Measurements from ENCODE around the gene LDLRAD3.

Gene LDLRAD3

GRCh38 chr11:36071917-36072500 lies 128.1 kb downstream of the LDLRAD3 start:
- no peak for DNase-seq (ENCODE audit: low read depth)
- TF ChIP-seq, protein P1, sequence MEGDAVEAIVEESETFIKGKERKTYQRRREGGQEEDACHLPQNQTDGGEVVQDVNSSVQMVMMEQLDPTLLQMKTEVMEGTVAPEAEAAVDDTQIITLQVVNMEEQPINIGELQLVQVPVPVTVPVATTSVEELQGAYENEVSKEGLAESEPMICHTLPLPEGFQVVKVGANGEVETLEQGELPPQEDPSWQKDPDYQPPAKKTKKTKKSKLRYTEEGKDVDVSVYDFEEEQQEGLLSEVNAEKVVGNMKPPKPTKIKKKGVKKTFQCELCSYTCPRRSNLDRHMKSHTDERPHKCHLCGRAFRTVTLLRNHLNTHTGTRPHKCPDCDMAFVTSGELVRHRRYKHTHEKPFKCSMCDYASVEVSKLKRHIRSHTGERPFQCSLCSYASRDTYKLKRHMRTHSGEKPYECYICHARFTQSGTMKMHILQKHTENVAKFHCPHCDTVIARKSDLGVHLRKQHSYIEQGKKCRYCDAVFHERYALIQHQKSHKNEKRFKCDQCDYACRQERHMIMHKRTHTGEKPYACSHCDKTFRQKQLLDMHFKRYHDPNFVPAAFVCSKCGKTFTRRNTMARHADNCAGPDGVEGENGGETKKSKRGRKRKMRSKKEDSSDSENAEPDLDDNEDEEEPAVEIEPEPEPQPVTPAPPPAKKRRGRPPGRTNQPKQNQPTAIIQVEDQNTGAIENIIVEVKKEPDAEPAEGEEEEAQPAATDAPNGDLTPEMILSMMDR (IDR thresholded peaks at IDR 0.05; ENCODE audit: low read length, missing control alignments) = no peak
- no peak overlapping the region for H3K4me3 ChIP-seq (replicated peaks; ENCODE audit: low read depth, low read length)

DNA sequence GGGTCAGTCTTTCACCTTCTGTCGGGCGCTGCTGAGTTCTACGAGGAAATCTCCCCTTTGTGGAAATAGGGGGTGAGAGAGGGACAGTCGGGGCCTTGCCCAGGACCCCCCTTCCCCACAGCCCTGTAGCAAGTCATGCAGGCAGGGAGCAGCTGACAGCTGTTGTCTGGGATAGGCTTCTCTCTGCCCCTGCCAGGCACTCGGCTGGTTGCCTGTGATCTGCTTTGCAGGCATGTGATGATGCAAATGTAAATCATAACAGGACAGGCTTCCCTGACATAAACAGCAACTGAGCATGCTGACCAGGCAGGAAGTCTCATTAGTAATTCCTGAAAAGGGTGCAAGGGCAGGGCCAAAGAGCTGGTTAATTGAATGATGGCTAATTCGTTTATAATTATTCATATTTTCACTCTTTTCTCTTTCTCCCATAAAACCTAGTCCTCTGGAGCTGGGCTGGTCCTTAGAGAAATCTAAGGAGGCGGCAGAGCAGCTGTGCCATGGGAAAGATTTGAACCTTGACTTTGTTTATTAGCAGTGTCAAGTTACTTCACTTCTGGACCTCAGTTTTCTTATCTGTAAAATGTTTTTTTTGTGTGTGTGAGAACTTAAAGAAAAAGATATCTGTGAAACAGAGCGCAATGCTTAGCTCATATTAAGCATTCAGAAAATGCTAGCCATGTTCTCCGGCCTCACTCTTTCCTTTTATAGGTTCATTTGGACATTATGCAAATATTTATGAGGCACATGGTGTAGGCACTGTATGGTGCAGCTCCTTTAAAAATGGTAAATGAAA lies 129.7 kb downstream of the LDLRAD3 start:
- DNase-seq (ENCODE audit: low read depth) = peak; percentile 88

GRCh38 chr11:36074941-36075431 lies 131.1 kb downstream of the LDLRAD3 start:
- DNase-seq (ENCODE audit: low read depth) = peak; percentile 92
- no peak overlapping the region for H3K4me3 ChIP-seq (replicated peaks; ENCODE audit: low read depth, low read length)
- TF ChIP-seq, protein P1 (IDR thresholded peaks at IDR 0.05; ENCODE audit: low read length, missing control alignments) = no peak

More for the DNA sequence above, 129.7 kb downstream of the LDLRAD3 start:
- H3K4me3 ChIP-seq (replicated peaks; ENCODE audit: low read depth, low read length) = no peak overlapping the region
- TF ChIP-seq, protein P1 (IDR thresholded peaks at IDR 0.05; ENCODE audit: low read length, missing control alignments) = no peak

DNA sequence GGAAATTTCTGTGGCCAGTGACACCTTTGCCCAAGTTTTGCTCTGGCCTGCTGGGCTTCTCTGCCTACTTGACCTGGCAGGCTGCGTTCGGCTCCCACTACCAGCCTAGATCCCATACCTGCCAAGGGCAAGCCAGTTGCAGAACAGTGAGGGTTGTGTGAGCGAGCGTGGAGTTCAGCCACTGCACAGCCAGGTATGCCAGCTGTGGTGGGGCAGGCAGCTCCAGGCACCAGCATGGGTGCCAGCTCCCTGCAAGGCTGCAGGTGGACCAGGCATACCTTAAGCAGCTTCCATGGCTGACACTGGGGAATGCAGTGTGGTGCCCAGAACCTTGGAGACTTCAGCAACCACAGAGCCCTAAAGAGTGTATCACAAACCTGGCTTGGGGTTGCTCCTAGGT lies 133.5 kb downstream of the LDLRAD3 start:
- H3K4me3 ChIP-seq (replicated peaks; ENCODE audit: low read depth, low read length) = no peak overlapping the region
- no peak for DNase-seq (ENCODE audit: low read depth)
- TF ChIP-seq, protein P1 (IDR thresholded peaks at IDR 0.05; ENCODE audit: low read length, missing control alignments) = no peak

DNA sequence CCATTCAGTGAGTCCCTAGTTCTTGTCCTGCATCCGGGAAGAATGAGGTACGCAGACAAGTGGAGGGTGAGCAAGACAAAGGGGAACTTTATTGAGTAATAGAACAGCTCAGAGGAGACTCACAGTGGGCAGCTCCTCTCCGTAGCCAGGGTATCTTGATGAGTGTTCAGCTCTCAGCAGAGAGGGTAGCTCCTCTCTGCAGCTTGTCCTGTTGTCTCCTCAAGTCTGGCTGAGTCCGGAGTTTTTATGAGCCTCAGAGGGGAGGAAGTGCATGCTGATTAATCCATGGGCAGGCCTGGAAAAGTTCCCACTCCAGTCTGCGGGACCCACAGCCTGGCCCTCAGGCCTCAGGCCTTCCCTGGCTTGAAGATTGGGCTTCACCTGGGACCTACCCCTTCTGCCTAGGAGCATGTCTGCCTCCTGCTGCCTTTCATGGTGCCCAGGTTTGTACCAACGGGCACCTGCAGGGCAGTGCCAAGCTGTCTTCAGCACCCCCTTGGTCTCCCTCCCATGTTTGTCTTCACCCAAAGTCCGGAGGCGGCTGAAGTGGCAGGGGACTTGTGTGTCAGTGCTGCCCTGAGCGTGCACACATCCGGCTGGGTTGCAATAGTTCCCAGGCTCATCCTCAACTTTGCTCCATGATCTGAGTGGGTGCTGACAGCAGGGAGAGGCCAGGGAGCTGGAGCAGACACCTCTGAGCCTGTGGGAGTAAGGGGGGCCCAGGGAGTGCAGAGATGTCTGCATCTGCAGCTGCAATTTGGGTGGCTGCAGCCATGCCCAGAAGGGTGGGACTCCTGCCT lies 134.2 kb downstream of the LDLRAD3 start:
- H3K4me3 ChIP-seq (replicated peaks; ENCODE audit: low read depth, low read length) = no peak overlapping the region
- DNase-seq (ENCODE audit: low read depth) = no peak
- TF ChIP-seq, protein P1 (IDR thresholded peaks at IDR 0.05; ENCODE audit: low read length, missing control alignments) = no peak

GRCh38 chr11:36078686-36079055 lies 134.8 kb downstream of the LDLRAD3 start:
- TF ChIP-seq, protein P1 (IDR thresholded peaks at IDR 0.05; ENCODE audit: low read length, missing control alignments) = no peak
- H3K4me3 ChIP-seq (replicated peaks; ENCODE audit: low read depth, low read length) = no peak overlapping the region
- DNase-seq (ENCODE audit: low read depth) = no peak

Data from fibroblast of pulmonary artery (primary cell).